Spleen (tissue), 7 donors: Measurements from ENCODE around the gene PABPC1L.

Source experiments
- CTCF ChIP-seq, 11 experiments: fragments of 200-600 bp in 7 of 11; fragments of 450-650 bp in 4 of 11; sonication (generic) in 4 of 11; IDR thresholded peaks in 8 of 11; conservative IDR thresholded peaks in 3 of 11; 1 replicate in 7 of 11; 2 replicates in 4 of 11; pipeline versions ENCODE4 v1.4.0 to v1.8.0; 2016 to 2021; ENCODE audit warnings: antibody characterized with exemption in 11 of 11, inconsistent platforms in 4 of 11, mild to moderate bottlenecking in 1 of 11
- POLR2A ChIP-seq, 3 donors: fragments of 450-650 bp; IDR thresholded peaks; one replicate each; pipeline ENCODE4 v1.5.1; 2017; ENCODE audit warnings: antibody characterized with exemption in 3 of 3, mild to moderate bottlenecking in 1 of 3
- POLR2AphosphoS5 ChIP-seq, 3 donors: sonication (generic); formaldehyde crosslinking; IDR thresholded peaks; one replicate each; pipeline ENCODE4 v1.5.1; 2017; ENCODE audit warnings: antibody characterized with exemption in 3 of 3
- donor health status: DM: no; HTN: no; CAD: no; lungs with moderate emphysema.
- donor health status: DM: no; HTN: no; CAD: no.
- donor health status: DM: no; HTN: no; CAD: no.

- TF ChIP-seq CTCF (IDR thresholded peaks at IDR 0.05 in 8 of 11, conservative IDR thresholded peaks at IDR 0.05 in 3 of 11): no peak
- TF ChIP-seq POLR2AphosphoS5 (IDR thresholded peaks at IDR 0.05): no peak
- TF ChIP-seq POLR2A (IDR thresholded peaks at IDR 0.05): no peak
Observed at GRCh38 chr20:44930517-44931168, 20.8 kb downstream of the PABPC1L start.
